ENCODE data around the gene KRTAP19-7. TPM values are rescaled to one million over a fixed set of nuclear protein-coding genes. Genes with fewer than 3 reads are reported as not detected.

Gene KRTAP19-7
- total RNA-seq, 1 donor from 2014 or later = not detected

DNA sequence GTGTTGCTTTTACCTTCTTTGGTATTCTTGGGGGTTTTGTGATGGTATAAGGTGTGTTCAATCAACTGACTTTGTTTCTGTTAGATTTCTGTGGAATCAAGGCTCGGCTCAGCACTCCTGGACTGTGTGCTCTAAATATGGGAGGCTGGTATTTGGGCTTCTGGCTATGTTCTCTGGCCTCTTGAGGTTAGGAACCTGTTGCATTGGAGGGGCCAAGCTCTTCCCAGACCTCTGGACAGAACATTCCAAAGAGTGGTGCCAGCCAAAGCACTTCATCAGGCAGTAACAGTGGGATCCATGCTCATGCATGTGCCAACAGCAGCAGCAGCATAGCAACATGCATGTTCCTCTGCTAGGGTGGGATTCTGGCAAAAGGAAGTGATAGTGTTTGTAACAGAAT, 8.3 kb downstream of the KRTAP19-7 start:
- no peak overlapping the region for H3K27ac Mint-ChIP-seq
- no peak for DNase-seq
- H3K4me1 Mint-ChIP-seq = no peaks in the 10 kb centered on the region
- intact Hi-C loops (cut with micrococcal nuclease) = no loop called here
- ATAC-seq (ENCODE audit: low read depth) = no peak
- no peaks in the 10 kb centered on the region for H3K27me3 Mint-ChIP-seq
- POLR2A ChIA-PET = no interaction called here
- CTCF ChIA-PET = no interaction called here
- peaks cover 20% of the 10 kb centered on the region for H3K9me3 Mint-ChIP-seq
- TF ChIP-seq, protein P1, sequence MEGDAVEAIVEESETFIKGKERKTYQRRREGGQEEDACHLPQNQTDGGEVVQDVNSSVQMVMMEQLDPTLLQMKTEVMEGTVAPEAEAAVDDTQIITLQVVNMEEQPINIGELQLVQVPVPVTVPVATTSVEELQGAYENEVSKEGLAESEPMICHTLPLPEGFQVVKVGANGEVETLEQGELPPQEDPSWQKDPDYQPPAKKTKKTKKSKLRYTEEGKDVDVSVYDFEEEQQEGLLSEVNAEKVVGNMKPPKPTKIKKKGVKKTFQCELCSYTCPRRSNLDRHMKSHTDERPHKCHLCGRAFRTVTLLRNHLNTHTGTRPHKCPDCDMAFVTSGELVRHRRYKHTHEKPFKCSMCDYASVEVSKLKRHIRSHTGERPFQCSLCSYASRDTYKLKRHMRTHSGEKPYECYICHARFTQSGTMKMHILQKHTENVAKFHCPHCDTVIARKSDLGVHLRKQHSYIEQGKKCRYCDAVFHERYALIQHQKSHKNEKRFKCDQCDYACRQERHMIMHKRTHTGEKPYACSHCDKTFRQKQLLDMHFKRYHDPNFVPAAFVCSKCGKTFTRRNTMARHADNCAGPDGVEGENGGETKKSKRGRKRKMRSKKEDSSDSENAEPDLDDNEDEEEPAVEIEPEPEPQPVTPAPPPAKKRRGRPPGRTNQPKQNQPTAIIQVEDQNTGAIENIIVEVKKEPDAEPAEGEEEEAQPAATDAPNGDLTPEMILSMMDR (IDR thresholded peaks at IDR 0.05) = no peak
- no peaks in the 10 kb centered on the region for H3K36me3 Mint-ChIP-seq (ENCODE audit: low read depth)
- no peak overlapping the region for H3K4me3 Mint-ChIP-seq

GRCh38 chr21:30541764-30542163, 19.4 kb downstream of the KRTAP19-7 start, which contains the start of gene KRTAP19-6:
TSS of gene KRTAP19-6 (minus strand) at chr21:30541864. CDS start at chr21:30541833, 31 bp downstream.
- ATAC-seq (ENCODE audit: low read depth) (no peak), DNase-seq (no peak)
- Mint-ChIP-seq H3K9me3 (peaks cover 3% of the 10 kb centered on the region), H3K4me3 (no peak within 1 kb of the TSS), H3K27me3 (no peaks in the 10 kb centered on the region), H3K36me3 (ENCODE audit: low read depth) (no peaks in the 10 kb centered on the region), H3K4me1 (no peaks in the 10 kb centered on the region), H3K27ac (no peak within 1 kb of the TSS)
- intact Hi-C loops (cut with micrococcal nuclease) = no loop called here
- ChIA-PET POLR2A (no interaction called here), CTCF (no interaction called here)
- TF ChIP-seq, protein P1 (IDR thresholded peaks at IDR 0.05) = no peak

GRCh38 chr21:30518876-30519275, 42.2 kb downstream of the KRTAP19-7 start:
- POLR2A ChIA-PET = no interaction called here
- TF ChIP-seq, protein P1 (IDR thresholded peaks at IDR 0.05) = no peak
- CTCF ChIA-PET = no interaction called here
- Mint-ChIP-seq H3K9me3 (peaks cover 7% of the 10 kb centered on the region), H3K27ac (no peak overlapping the region), H3K4me1 (no peaks in the 10 kb centered on the region), H3K4me3 (no peak overlapping the region), H3K27me3 (no peaks in the 10 kb centered on the region), H3K36me3 (ENCODE audit: low read depth) (no peaks in the 10 kb centered on the region)
- intact Hi-C loops (cut with micrococcal nuclease) = no loop called here
- DNase-seq (no peak), ATAC-seq (ENCODE audit: low read depth) (no peak)

DNA sequence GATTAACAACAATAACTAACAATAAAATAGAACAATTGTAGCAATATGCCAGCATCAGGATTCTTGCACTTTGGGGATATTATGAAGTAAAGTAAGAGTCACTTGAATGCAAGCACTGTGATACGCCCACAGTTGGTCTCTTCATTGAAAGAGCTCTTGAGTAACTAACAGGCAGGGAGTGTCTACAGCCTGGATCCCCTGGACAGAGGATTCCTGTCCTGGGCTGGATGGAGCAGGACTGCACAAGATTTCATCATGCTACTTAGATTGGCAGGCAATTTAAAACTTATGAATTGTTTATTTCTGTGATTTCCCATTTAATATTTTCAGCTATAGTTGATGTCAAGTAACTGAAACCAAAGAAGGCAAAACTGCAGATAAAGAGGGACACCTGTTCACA, 45.4 kb downstream of the KRTAP19-7 start:
- ChIA-PET CTCF (no interaction called here), POLR2A (no interaction called here)
- no peak for ATAC-seq (ENCODE audit: low read depth)
- H3K4me3 Mint-ChIP-seq = no peak overlapping the region
- H3K27me3 Mint-ChIP-seq = no peaks in the 10 kb centered on the region
- no peaks in the 10 kb centered on the region for H3K4me1 Mint-ChIP-seq
- no peak for DNase-seq
- H3K36me3 Mint-ChIP-seq (ENCODE audit: low read depth) = no peaks in the 10 kb centered on the region
- TF ChIP-seq, protein P1 (IDR thresholded peaks at IDR 0.05) = no peak
- intact Hi-C loops (cut with micrococcal nuclease) = no loop called here
- H3K9me3 Mint-ChIP-seq = peaks cover 4% of the 10 kb centered on the region
- H3K27ac Mint-ChIP-seq = no peak overlapping the region

Other genes with a start within 250 kb of the KRTAP19-7 start
- gene KRTAP26-1, start 241.0 kb downstream of the KRTAP19-7 start, total RNA-seq = not detected in 2 replicates
- gene KRTAP27-1, start 223.6 kb downstream of the KRTAP19-7 start, total RNA-seq = not detected in 2 replicates
- gene KRTAP23-1, start 212.7 kb downstream of the KRTAP19-7 start, total RNA-seq = not detected in 2 replicates
- gene KRTAP13-2, start 189.0 kb downstream of the KRTAP19-7 start, total RNA-seq = not detected in 2 replicates
- gene KRTAP13-1, start 165.3 kb downstream of the KRTAP19-7 start, total RNA-seq = not detected in 2 replicates
- not detected in 2 replicates for gene KRTAP13-3, start 135.4 kb downstream of the KRTAP19-7 start, total RNA-seq
- not detected in 2 replicates for gene KRTAP13-4, start 131.1 kb downstream of the KRTAP19-7 start, total RNA-seq
- gene KRTAP15-1, start 121.0 kb downstream of the KRTAP19-7 start, total RNA-seq = not detected in 2 replicates
- not detected in 2 replicates for gene KRTAP19-1, start 80.9 kb downstream of the KRTAP19-7 start, total RNA-seq
- not detected in 2 replicates for gene KRTAP19-2, start 73.9 kb downstream of the KRTAP19-7 start, total RNA-seq
- gene KRTAP19-3, start 69.3 kb downstream of the KRTAP19-7 start, total RNA-seq = not detected in 2 replicates
- not detected in 2 replicates for gene KRTAP19-4, start 64.1 kb downstream of the KRTAP19-7 start, total RNA-seq
- not detected in 2 replicates for gene KRTAP19-5, start 59.2 kb downstream of the KRTAP19-7 start, total RNA-seq
- gene KRTAP19-6, start 19.4 kb downstream of the KRTAP19-7 start, total RNA-seq = not detected in 2 replicates
- not detected in 2 replicates for gene KRTAP22-2, start 29.1 kb upstream of the KRTAP19-7 start, total RNA-seq
- not detected in 2 replicates for gene KRTAP6-3, start 31.1 kb upstream of the KRTAP19-7 start, total RNA-seq
- not detected in 2 replicates for gene KRTAP6-2, start 37.6 kb upstream of the KRTAP19-7 start, total RNA-seq
- gene KRTAP22-1, start 39.8 kb upstream of the KRTAP19-7 start, total RNA-seq = not detected in 2 replicates
- gene KRTAP6-1, start 52.6 kb upstream of the KRTAP19-7 start, total RNA-seq = not detected in 2 replicates
- gene KRTAP20-1, start 55.1 kb upstream of the KRTAP19-7 start, total RNA-seq = not detected in 2 replicates
- not detected in 2 replicates for gene KRTAP20-4, start 59.3 kb upstream of the KRTAP19-7 start, total RNA-seq
- gene KRTAP20-2, start 73.9 kb upstream of the KRTAP19-7 start, total RNA-seq = not detected in 2 replicates
- gene KRTAP20-3, start 81.5 kb upstream of the KRTAP19-7 start, total RNA-seq = not detected in 2 replicates
- gene KRTAP21-3, start 157.5 kb upstream of the KRTAP19-7 start, total RNA-seq = not detected in 2 replicates
- not detected in 2 replicates for gene KRTAP21-2, start 185.9 kb upstream of the KRTAP19-7 start, total RNA-seq
- not detected in 2 replicates for gene KRTAP21-1, start 194.1 kb upstream of the KRTAP19-7 start, total RNA-seq